HEK293 (cell line): ENCODE data around the gene ZNF816.

Experiments
- CTCF ChIP-seq: fragments of 450-650 bp; formaldehyde crosslinking; IDR thresholded peaks from 2 replicates; pipeline ENCODE4 v1.5.1; 2016; ENCODE audit warnings: missing biosample characterization, missing genetic modification characterization
- TCF7L2 ChIP-seq: IDR thresholded peaks from 2 replicates; pipeline ENCODE4 v1.6.1; 2011; ENCODE audit warnings: low read depth, mild to moderate bottlenecking, inconsistent platforms, low read length, moderate library complexity, borderline replicate concordance
- ZNF48 ChIP-seq: fragments of 450-650 bp; formaldehyde crosslinking; IDR thresholded peaks from 2 replicates; pipeline ENCODE4 v1.5.1; 2016; ENCODE audit warnings: missing biosample characterization, missing genetic modification characterization
- ZXDB ChIP-seq: fragments of 450-650 bp; formaldehyde crosslinking; IDR thresholded peaks from 2 replicates; pipeline ENCODE4 v1.5.1; 2016; ENCODE audit warnings: missing biosample characterization, missing genetic modification characterization

- no peak for TF ChIP-seq CTCF
- no peak for TF ChIP-seq ZXDB (tag by site-specific recombination)
- no peak for TF ChIP-seq ZNF48 (tag by site-specific recombination)
- no peak for TF ChIP-seq TCF7L2
Observed at GRCh38 chr19:53007200-53007599, 44.5 kb upstream of the ZNF816 start.
